Left lung (tissue), 10 donors: Measurements from ENCODE around the gene NR6A1. TPM values are rescaled to one million over a fixed set of nuclear protein-coding genes. Genes with fewer than 3 reads are reported as not detected.

ENCODE experiments used
- ATAC-seq: fragments of 200-7000 bp; cut with Tn5 transposase; one replicate; pipeline ENCODE4 v1.9.1; 2020; ENCODE audit warnings: moderate library complexity
- DNase-seq, 4 donors: peaks; one replicate each; pipeline ENCODE4 v3.0.0-alpha.2; 2013 to 2020
- H3K27ac ChIP-seq, 2 donors: fragments of 200-600 bp; sonication (generic) in 1 of 2; one replicate each; pipeline versions ENCODE4 v1.5.0 to v1.8.0; 2020 to 2021
- H3K27me3 ChIP-seq, 2 donors: fragments of 200-600 bp; sonication (generic) in 1 of 2; one replicate each; pipeline versions ENCODE4 v1.5.0 to v1.8.0; 2020 to 2021
- H3K36me3 ChIP-seq, 2 donors: fragments of 200-600 bp; sonication (generic) in 1 of 2; one replicate each; pipeline versions ENCODE4 v1.5.0 to v1.8.0; 2020 to 2021
- H3K4me1 ChIP-seq, 2 donors: fragments of 200-600 bp; one replicate each; pipeline ENCODE4 v1.8.0; 2021
- H3K4me3 ChIP-seq, 2 donors: fragments of 200-600 bp; sonication (generic) in 1 of 2; one replicate each; pipeline versions ENCODE4 v1.5.0 to v1.8.0; 2020 to 2021; ENCODE audit warnings: mild to moderate bottlenecking in 1 of 2
- H3K9me3 ChIP-seq, 2 donors: fragments of 200-600 bp; sonication (generic) in 1 of 2; one replicate each; pipeline versions ENCODE4 v1.5.0 to v1.8.0; 2020 to 2021
- CTCF ChIP-seq, 2 donors: fragments of 200-600 bp; sonication (generic) in 1 of 2; IDR thresholded peaks; one replicate each; pipeline versions ENCODE4 v1.5.0 to v1.8.0; 2021; ENCODE audit warnings: antibody characterized with exemption in 2 of 2
- intact Hi-C, 2 donors: fragments of 100-400 bp; cut with DNase I; formaldehyde crosslinking; loops; one replicate each; pipeline versions ENCODE4 v1.11.2 to v1.14.2; 2022
- polyA plus RNA-seq, 6 donors: library from polyadenylated mRNA; unstranded; fragments of 120-200 nt; gene quantifications; one replicate each; pipeline ENCODE4 v1.2.1, GENCODE V29; 2013; ENCODE audit not compliant: insufficient read length in 6 of 6
- total RNA-seq, 2 donors: library from RNA; stranded (reverse); fragmentation: NEBNext Ultra II Directional; extraction: Animal tissue kit (Norgen Biotek cat#: 25700); gene quantifications; one replicate each; pipeline ENCODE4 v1.2.1, GENCODE V29; 2021
- donor health status: DM: no; HTN: yes; CAD: no.
- donor health status: DM: no; HTN: no; CAD: no.

Gene NR6A1
- total and polyA plus RNA-seq, 8 donors: 1.2 to 4.1 (median 1.7) TPM

GRCh38 chr9:124513376-124513994 lies 257.6 kb downstream of the NR6A1 start:
- no peak for TF ChIP-seq CTCF (IDR thresholded peaks at IDR 0.05)

GRCh38 chr9:124512806-124513204 lies 258.3 kb downstream of the NR6A1 start:
- H3K27me3 ChIP-seq: peaks cover 0 to 16% of the 10 kb centered on the region in 2 donors
- DNase-seq: peak in 1 of 4 donors; percentile 77
- H3K4me1 ChIP-seq: peaks cover 0 to 7% of the 10 kb centered on the region in 2 donors
- no peak overlapping the region for H3K27ac ChIP-seq
- H3K9me3 ChIP-seq: no peaks in the 10 kb centered on the region
- intact Hi-C loops: no loop called here
- no peak overlapping the region for H3K4me3 ChIP-seq
- no peaks in the 10 kb centered on the region for H3K36me3 ChIP-seq
- ATAC-seq: no peak
- no peak for TF ChIP-seq CTCF (IDR thresholded peaks at IDR 0.05)

More at GRCh38 chr9:124513376-124513994, 257.6 kb downstream of the NR6A1 start:
- Histone ChIP-seq H3K27ac (no peak overlapping the region), H3K27me3 (peaks cover 0 to 16% of the 10 kb centered on the region in 2 donors), H3K4me3 (no peak overlapping the region), H3K9me3 (no peaks in the 10 kb centered on the region), H3K4me1 (peaks cover 0 to 7% of the 10 kb centered on the region in 2 donors), H3K36me3 (no peaks in the 10 kb centered on the region)
- ATAC-seq (no peak), DNase-seq (no peak)
- intact Hi-C loops: no loop called here

- peaks cover 0 to 7% of the 10 kb centered on the region in 2 donors for H3K4me1 ChIP-seq
- no peak overlapping the region for H3K4me3 ChIP-seq
- H3K27ac ChIP-seq: no peak overlapping the region
- no peaks in the 10 kb centered on the region for H3K9me3 ChIP-seq
- ATAC-seq (no peak), DNase-seq (peak in 1 of 4 donors; percentile 14)
- intact Hi-C loops: no loop called here
- peaks cover 0 to 16% of the 10 kb centered on the region in 2 donors for H3K27me3 ChIP-seq
- H3K36me3 ChIP-seq: no peaks in the 10 kb centered on the region
- no peak for TF ChIP-seq CTCF (IDR thresholded peaks at IDR 0.05)
Observed at GRCh38 chr9:124511891-124512805, 259.0 kb downstream of the NR6A1 start.

- TF ChIP-seq CTCF (IDR thresholded peaks at IDR 0.05): no peak
- ATAC-seq: no peak
- no peak overlapping the region for H3K27ac ChIP-seq
- H3K9me3 ChIP-seq: no peaks in the 10 kb centered on the region
- no peaks in the 10 kb centered on the region for H3K36me3 ChIP-seq
- H3K4me1 ChIP-seq: peaks cover 0 to 7% of the 10 kb centered on the region in 2 donors
- H3K4me3 ChIP-seq: no peak overlapping the region
- peaks cover 0 to 17% of the 10 kb centered on the region in 2 donors for H3K27me3 ChIP-seq
- DNase-seq: no peak
- intact Hi-C loops: no loop called here
Observed at GRCh38 chr9:124511426-124511840, 259.7 kb downstream of the NR6A1 start.
